ENCODE measurements around the gene PFDN6.
A peak's percentile ranks its signal among the peaks of the same experiment; 100 is the strongest.
"Not testable (repeated sequence)": the region's sequence is repeated elsewhere in the genome, so short reads cannot be mapped to it uniquely, and the experiment has no call there.

The PFDN6 gene

GRCh38 chr6:33273924-33274902 is 15.2 kb upstream of the PFDN6 start:
- no peak for DNase-seq

- DNase-seq = not testable (repeated sequence)
Observed at GRCh38 chr6:33275795-33276580, 13.4 kb upstream of the PFDN6 start.

DNA sequence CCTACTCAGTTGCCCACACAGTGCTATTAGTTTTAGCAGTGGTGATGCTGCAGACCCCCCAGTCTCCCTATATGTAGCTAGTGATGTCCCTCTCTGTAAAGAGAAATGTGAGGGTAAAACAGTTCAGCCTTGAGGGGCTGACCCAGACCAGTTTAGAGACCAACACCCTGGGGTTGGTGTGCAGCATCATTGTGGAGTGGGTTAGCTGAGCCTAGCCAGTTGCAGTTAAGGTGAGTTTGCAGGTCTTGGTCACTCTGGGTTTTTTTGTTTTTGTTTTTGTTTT is 12.9 kb upstream of the PFDN6 start:
- no peak for DNase-seq

GRCh38 chr6:33276864-33277662 is 12.3 kb upstream of the PFDN6 start, which contains the start of gene B3GALT4:
Gene B3GALT4, plus strand, starts transcription at chr6:33277123. Its CDS starts 297 bp downstream, at chr6:33277420.
- DNase-seq = peak; percentile 76

DNA sequence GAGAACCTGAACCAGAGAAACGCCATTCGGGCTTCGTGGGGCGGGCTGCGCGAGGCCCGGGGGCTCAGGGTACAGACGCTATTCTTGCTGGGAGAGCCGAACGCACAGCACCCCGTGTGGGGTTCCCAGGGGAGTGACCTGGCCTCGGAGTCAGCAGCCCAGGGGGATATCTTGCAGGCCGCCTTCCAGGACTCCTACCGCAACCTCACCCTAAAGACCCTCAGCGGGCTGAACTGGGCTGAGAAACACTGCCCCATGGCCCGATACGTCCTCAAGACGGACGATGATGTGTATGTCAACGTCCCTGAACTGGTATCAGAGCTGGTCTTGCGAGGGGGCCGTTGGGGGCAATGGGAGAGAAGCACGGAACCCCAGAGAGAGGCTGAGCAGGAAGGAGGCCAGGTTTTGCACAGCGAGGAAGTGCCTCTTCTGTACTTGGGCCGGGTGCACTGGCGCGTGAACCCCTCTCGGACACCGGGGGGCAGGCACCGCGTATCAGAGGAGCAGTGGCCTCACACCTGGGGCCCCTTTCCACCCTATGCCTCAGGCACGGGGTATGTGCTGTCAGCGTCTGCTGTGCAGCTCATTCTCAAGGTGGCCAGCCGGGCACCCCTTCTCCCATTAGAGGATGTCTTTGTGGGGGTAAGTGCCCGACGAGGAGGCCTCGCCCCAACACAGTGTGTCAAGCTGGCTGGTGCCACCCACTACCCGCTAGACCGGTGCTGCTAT is 11.6 kb upstream of the PFDN6 start:
- DNase-seq = peak; percentile 33

DNA sequence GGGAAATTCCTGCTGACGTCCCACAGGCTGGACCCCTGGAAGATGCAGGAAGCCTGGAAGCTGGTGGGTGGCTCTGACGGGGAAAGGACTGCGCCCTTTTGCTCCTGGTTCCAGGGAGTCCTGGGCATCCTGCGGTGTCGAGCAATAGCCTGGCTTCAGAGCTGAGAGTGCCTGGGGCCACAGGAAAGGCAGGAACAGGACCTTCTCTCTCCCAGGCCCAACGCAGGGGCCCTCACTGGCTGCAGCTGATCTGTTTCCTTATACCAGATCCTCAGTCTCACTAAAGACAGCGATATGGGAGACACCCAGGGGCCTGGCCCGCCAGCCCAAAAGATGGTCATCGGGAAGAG is 11.0 kb upstream of the PFDN6 start:
- DNase-seq = no peak

DNA sequence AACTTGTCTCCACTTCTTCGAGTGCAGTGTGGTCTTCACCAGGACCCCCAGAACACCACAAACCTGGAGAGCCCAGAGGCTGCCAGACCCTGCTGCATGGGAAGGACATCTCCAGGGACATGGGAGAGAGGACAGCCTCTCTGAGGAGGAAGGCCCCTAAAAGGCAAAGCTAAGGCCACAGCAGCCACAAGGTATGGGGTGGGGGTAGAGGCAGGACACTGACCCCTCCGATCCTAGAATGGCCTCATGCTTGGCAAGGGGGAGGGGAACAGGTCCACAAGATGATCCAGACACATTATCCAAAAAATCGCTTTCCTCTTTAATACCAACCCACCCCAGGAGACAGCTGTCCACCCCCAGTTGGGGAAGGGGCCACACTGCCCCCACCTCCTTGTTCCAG is 10.6 kb upstream of the PFDN6 start:
- no peak for DNase-seq

DNA sequence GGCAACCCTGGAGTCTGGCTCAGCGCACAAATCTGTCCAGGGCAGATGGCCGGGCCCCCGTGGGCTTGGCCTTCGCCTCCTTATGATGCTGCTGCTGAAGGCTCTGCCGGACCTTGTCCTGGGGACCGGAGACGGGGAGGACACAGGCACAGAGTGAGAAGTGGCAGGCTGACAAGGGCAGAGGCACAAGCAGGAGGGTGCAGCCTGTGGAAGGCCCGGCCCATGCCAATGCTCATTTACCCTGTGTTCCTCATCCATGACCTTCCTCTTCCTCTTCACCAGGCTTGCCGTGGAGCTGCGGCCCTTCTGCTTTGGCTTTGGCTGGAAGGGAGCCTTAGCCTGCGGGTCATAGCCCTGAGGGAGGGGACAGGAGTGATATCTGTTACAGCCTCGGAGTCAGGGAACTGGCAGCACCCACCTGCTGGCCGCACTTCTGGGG is 10.1 kb upstream of the PFDN6 start:
- no peak for DNase-seq

GRCh38 chr6:33279971-33280511 is 9.4 kb upstream of the PFDN6 start:
- no peak for DNase-seq

GRCh38 chr6:33280539-33280938 is 8.9 kb upstream of the PFDN6 start:
- no peak for DNase-seq

DNA sequence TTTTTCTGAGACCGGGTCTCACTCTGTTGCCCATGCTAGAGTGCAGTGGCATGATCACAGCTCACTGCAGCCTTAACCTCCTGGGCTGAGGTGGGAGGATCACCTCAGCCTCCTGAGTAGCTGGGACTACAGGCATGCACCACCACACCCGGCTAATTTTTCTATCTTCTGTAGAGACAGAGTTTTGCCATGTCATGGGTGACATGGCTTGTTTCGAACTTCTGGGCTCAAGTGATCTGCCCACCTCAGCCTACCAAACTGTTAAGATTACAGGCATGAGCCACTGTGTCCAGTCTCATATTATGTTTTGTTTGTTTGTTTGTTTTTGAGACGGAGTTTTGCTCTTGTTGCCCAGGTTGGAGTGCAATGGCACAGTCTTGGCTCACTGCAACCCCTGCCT is 4.2 kb upstream of the PFDN6 start:
- not testable (repeated sequence) for DNase-seq

GRCh38 chr6:33286946-33287914 is 2.2 kb upstream of the PFDN6 start:
- no peak for DNase-seq

DNA sequence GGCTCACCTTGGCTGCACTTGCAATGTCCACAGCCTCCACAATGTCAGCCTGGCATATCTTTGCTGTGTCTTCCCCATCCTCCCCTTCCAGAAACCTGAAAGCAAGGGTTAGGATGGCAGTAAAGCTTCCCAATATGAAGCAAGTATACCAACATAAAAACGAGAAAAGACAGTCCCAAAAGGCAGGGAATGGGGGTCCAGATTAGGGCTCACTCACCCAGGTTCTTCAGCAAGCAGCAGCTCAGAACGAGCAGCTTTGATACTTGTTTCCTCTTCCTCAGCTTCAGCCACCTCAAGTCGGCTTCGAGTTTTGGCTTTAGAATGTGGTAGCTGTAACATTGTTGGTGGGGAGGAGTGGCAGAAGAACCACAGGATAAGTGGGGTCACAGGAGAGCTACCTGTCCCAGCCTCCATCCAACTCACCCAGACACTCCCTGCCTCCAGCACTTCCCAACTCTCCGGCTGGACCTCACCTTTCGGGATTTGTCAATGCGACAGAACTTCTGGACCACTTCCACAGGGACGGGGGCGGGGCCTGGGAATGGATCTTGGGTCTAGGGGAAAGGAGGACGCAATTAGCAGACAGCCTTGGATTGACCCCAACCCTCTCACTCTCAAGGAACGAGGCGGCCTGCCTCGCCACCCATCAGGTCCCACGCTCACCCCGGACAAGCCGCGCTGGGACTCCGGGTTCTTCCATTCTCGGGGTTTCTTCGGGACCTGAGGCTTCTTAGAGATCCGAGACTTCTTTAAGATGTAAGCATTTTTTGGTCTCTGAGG is 1.1 kb upstream of the PFDN6 start:
- DNase-seq = no peak

GRCh38 chr6:33289784-33290315 is 449 bp downstream of the PFDN6 start:
- DNase-seq = no peak

DNA sequence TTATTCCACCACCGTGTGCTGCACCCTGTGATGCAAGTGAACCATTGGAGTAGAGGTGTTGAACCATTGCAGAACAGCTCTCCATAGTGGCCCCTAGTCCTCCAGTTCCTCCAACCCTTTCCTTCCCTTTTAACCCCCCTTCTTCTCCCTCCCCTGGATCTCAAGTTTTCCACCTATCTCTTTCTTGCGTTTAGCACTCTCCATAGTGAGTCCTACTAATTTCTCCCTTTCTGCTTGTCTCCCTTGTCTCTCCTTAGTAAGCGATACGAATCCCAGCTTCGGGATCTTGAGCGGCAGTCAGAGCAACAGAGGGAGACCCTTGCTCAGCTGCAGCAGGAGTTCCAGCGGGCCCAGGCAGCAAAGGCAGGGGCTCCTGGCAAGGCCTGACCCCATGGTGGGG is 1.1 kb downstream of the PFDN6 start:
- no peak for DNase-seq

DNA sequence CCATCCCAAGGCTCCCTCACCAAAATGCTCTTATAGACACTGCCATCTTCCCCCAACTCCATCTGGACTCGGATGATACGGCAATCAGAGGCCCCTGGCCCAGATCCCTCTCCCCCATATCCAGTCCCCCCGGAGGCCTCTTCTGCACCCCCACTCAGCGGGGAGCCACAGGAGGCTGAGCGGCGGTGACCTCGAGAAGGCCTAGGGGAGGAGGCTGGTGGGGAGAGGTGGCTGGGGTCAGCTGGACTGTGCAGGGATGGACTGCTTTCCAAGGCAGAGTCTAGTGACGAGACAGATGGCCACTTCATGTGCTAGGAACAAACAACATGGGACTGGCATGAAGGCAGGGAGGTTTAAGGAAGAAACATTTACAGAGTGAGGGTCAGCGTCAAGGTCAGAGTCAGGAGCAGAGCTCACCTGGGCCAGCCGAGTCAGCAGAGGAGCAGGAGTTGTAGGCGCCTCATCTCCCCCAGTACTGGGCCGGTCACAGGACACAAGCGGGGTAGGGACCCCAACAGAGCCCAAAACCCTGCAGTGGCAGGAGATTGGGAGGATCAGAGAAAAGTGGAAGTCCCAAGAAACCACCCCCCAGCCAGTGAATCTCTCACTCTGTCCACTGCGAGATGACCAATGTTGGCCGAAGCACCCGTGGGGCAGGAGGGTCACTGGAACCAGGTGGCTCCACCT is 3.7 kb downstream of the PFDN6 start:
- no peak for DNase-seq

DNA sequence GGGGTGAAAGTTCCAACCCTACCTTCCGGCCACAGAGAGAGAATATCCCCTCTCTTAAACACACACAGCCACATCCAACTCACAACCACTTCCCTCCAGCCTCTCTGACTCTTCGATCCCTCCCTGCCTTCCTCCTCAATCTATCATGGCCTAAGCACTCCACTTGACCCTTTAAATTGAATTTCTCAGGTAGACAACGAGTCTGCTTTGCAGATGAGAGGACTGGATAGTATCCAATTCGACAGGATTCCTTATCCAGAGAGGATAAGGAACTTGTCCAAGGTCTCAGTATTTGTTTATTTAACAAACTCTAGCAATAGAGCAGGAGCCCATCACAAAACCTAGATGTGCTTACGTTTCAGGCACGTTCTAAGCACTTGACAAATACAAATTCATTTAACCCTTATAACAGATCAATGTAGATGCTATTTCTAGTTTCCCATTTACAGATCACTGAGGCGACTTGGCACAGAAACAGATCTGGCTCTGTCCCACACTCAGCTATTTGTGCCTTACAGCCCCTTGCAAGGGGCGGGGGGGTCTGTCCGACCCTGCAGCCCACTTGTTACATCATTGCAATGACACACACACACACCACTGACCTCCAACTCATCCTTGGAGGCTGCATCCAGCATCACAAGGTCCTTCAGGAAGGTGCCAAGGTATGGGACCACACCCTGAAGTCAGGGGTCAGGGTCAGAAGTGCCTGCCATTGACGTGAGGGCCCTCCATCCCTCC is 4.9 kb downstream of the PFDN6 start:
- no peak for DNase-seq

- DNase-seq = no peak
Observed at GRCh38 chr6:33295621-33296369, 6.4 kb downstream of the PFDN6 start.
